ENCODE data around the gene PTPRJ. TPM values are rescaled to one million over a fixed set of nuclear protein-coding genes. Genes with fewer than 3 reads are reported as not detected.

Gene PTPRJ
- total RNA-seq, 2 donors from 2014 or later = 26.5 to 37.4 TPM

- Mint-ChIP-seq H3K36me3 (ENCODE audit: low read depth) (no peaks in the 10 kb centered on the region), H3K4me3 (peak overlapping the region; percentile 28), H3K9me3 (no peaks in the 10 kb centered on the region), H3K27me3 (ENCODE audit: insufficient read depth) (no peaks in the 10 kb centered on the region), H3K27ac (peak overlapping the region; percentile 91), H3K4me1 (peaks cover 45% of the 10 kb centered on the region)
- no peaks in the 10 kb centered on the region for H3K27me3 ChIP-seq (ENCODE audit: control insufficient read depth, insufficient read depth, low read length, poor library complexity, severe bottlenecking)
- TF ChIP-seq CTCF (conservative IDR thresholded peaks at IDR 0.05) = no peak
- WGBS, 2 experiments (ENCODE audit: insufficient coverage in 1 of 2, insufficient read length in 1 of 2) = 24 to 26% methylated on average over 7 to 14 of the region's 15 CpGs
- no peak overlapping the region for H3K27ac ChIP-seq (ENCODE audit: low read depth, low read length)
- peak overlapping the region; percentile 16 for H3K9ac ChIP-seq (ENCODE audit: extremely low read depth, low read length, poor library complexity, severe bottlenecking)
- peak; percentile 85 for DNase-seq
- no peaks in the 10 kb centered on the region for H3K9me3 ChIP-seq (ENCODE audit: control insufficient read depth, low read length)
- H3K36me3 ChIP-seq (ENCODE audit: control insufficient read depth, insufficient read depth, low read length) = no peaks in the 10 kb centered on the region
- H3K4me1 ChIP-seq (ENCODE audit: control insufficient read depth, insufficient read depth, low read length) = peaks cover 18% of the 10 kb centered on the region
- peak overlapping the region; percentile 30 for H3K4me3 ChIP-seq (ENCODE audit: low read length)
Observed at GRCh38 chr11:47943721-47944586, 36.4 kb upstream of the PTPRJ start.

GRCh38 chr11:47944632-47945031 is 35.7 kb upstream of the PTPRJ start:
- peaks cover 45% of the 10 kb centered on the region for H3K4me1 Mint-ChIP-seq
- no peaks in the 10 kb centered on the region for H3K9me3 Mint-ChIP-seq
- Histone ChIP-seq H3K9ac (ENCODE audit: extremely low read depth, low read length, poor library complexity, severe bottlenecking) (no peak overlapping the region), H3K36me3 (ENCODE audit: control insufficient read depth, insufficient read depth, low read length) (no peaks in the 10 kb centered on the region), H3K27ac (ENCODE audit: low read depth, low read length) (no peak overlapping the region), H3K9me3 (ENCODE audit: control insufficient read depth, low read length) (no peaks in the 10 kb centered on the region), H3K27me3 (ENCODE audit: control insufficient read depth, insufficient read depth, low read length, poor library complexity, severe bottlenecking) (no peaks in the 10 kb centered on the region), H3K4me3 (ENCODE audit: low read length) (no peak overlapping the region), H3K4me1 (ENCODE audit: control insufficient read depth, insufficient read depth, low read length) (peaks cover 18% of the 10 kb centered on the region)
- no peak for TF ChIP-seq CTCF (conservative IDR thresholded peaks at IDR 0.05)
- peak overlapping the region; percentile 91 for H3K27ac Mint-ChIP-seq
- DNase-seq = no peak
- peak overlapping the region; percentile 28 for H3K4me3 Mint-ChIP-seq
- H3K27me3 Mint-ChIP-seq (ENCODE audit: insufficient read depth) = no peaks in the 10 kb centered on the region
- H3K36me3 Mint-ChIP-seq (ENCODE audit: low read depth) = no peaks in the 10 kb centered on the region

- no peaks in the 10 kb centered on the region for H3K9me3 Mint-ChIP-seq
- H3K27ac Mint-ChIP-seq = peak overlapping the region; percentile 42
- H3K9ac ChIP-seq (ENCODE audit: extremely low read depth, low read length, poor library complexity, severe bottlenecking) = no peak overlapping the region
Observed at GRCh38 chr11:47946682-47947559, 33.4 kb upstream of the PTPRJ start.

More at GRCh38 chr11:47946682-47947559, 33.4 kb upstream of the PTPRJ start:
- H3K9me3 ChIP-seq (ENCODE audit: control insufficient read depth, low read length) = no peaks in the 10 kb centered on the region
- Mint-ChIP-seq H3K4me1 (peaks cover 37% of the 10 kb centered on the region), H3K36me3 (ENCODE audit: low read depth) (no peaks in the 10 kb centered on the region), H3K4me3 (no peak overlapping the region), H3K27me3 (ENCODE audit: insufficient read depth) (no peaks in the 10 kb centered on the region)
- H3K4me3 ChIP-seq (ENCODE audit: low read length) = no peak overlapping the region
- no peaks in the 10 kb centered on the region for H3K36me3 ChIP-seq (ENCODE audit: control insufficient read depth, insufficient read depth, low read length)
- peaks cover 15% of the 10 kb centered on the region for H3K4me1 ChIP-seq (ENCODE audit: control insufficient read depth, insufficient read depth, low read length)
- peak; percentile 77 for DNase-seq
- TF ChIP-seq CTCF (conservative IDR thresholded peaks at IDR 0.05) = no peak
- WGBS, 2 experiments (ENCODE audit: insufficient coverage in 1 of 2, insufficient read length in 1 of 2) = 77 to 87% methylated on average over 7 to 10 of the region's 10 CpGs
- no peak overlapping the region for H3K27ac ChIP-seq (ENCODE audit: low read depth, low read length)
- H3K27me3 ChIP-seq (ENCODE audit: control insufficient read depth, insufficient read depth, low read length, poor library complexity, severe bottlenecking) = no peaks in the 10 kb centered on the region

Data from endodermal cell (in vitro differentiated cells).